GM21529 (cell line): Measurements from ENCODE around the gene RRM1.
"Not testable (repeated sequence)": the region's sequence is repeated elsewhere in the genome, so short reads cannot be mapped to it uniquely, and the experiment has no call there.

Experiments used
- ATAC-seq: cut with Tn5 transposase; IDR thresholded peaks from one replicate; pipeline ENCODE4 v1.9.1; 2021; ENCODE audit not compliant: unreplicated experiment

Gene RRM1

DNA sequence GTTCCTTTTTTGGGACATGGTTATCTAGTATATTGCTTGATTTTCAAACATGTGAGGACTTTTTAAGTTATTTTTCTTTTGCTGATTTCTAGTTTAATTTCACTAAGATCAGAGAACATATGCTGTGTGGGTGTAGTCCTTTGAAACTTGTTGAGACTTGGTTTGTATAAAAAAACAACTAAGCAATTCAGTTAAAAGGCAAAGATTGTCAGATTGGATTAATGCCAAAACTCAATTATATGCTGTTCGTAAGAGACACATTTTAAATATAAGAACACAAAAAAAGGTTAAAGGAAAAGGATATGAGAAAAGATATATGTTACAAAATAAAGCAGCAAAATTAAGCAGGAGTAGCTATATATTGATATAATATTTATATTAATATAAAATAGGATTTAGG is 17.8 kb upstream of the RRM1 start:
- no peak for ATAC-seq

- no peak for ATAC-seq
Observed at GRCh38 chr11:4083198-4083597, 11.4 kb upstream of the RRM1 start.

- no peak for ATAC-seq
Observed at GRCh38 chr11:4084406-4085125, 10.0 kb upstream of the RRM1 start.

- no peak for ATAC-seq
Observed at GRCh38 chr11:4085575-4085974, 9.0 kb upstream of the RRM1 start.

- no peak for ATAC-seq
Observed at GRCh38 chr11:4086575-4087353, 7.8 kb upstream of the RRM1 start.

DNA sequence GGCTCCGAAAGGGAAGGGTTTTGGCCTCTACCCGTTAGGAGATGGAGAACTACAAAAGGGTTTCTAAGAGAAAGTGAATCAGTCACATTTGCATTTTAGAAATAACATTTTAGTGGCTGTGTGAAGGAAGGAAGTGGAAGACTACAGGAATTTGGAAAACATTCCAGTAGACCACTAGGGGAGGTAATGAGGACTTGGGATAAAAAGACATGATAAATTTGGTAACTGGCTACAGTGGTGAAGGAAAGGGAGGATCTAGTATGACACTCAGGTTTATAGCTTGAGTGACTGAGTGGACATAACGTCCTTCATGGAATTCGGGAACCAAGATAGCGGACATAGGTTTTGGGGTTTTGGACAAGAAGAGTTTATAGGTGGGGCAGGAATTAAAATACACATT is 7.0 kb upstream of the RRM1 start:
- no peak for ATAC-seq

GRCh38 chr11:4090258-4090657 is 4.3 kb upstream of the RRM1 start:
- no peak for ATAC-seq

- no peak for ATAC-seq
Observed at GRCh38 chr11:4092026-4092425, 2.6 kb upstream of the RRM1 start.

GRCh38 chr11:4093519-4094347 is 866 bp upstream of the RRM1 start:
- no peak for ATAC-seq

GRCh38 chr11:4095509-4096230 is 1.1 kb downstream of the RRM1 start:
- ATAC-seq: no peak

- no peak for ATAC-seq
Observed at GRCh38 chr11:4098026-4098621, 3.5 kb downstream of the RRM1 start.

DNA sequence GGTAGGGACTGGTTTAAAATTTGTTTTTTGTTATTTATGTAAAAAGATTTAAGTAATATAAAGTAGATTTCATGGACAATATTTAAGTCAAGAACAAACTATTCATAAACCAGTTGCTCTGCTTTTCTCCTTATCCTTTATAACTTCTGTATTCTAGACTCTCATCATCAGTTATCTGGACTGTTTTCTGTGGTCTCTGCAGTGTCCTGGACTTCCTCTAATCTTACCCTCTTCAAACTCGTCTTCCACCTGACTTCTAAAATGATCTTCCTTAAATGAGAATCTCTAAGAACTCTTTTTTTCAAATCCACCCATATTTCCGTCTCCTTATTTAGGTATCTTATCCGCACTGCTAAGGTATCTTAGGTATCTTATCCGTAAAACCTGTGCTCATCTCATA is 8.1 kb downstream of the RRM1 start:
- no peak for ATAC-seq

DNA sequence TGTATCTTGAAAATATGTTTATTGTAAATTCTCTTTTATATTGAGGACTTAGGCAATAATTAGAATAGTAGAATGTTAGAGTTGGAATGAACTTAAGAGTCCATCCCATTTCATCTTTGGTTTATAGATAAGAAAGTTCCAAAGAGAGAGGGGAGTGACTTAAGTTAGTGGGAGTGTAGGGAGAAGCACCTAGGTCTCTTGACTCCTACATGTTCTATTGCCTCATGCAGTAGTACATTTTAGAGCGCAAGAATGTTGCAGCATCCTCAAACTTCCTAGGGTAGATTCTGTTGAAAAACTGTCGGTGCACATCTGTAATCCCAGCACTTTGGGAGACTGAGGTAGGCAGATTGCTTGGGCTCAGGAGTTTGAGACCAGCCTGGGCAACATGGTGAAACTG is 8.7 kb downstream of the RRM1 start:
- ATAC-seq: no peak

- ATAC-seq: no peak
Observed at GRCh38 chr11:4105916-4106315, 11.3 kb downstream of the RRM1 start.

DNA sequence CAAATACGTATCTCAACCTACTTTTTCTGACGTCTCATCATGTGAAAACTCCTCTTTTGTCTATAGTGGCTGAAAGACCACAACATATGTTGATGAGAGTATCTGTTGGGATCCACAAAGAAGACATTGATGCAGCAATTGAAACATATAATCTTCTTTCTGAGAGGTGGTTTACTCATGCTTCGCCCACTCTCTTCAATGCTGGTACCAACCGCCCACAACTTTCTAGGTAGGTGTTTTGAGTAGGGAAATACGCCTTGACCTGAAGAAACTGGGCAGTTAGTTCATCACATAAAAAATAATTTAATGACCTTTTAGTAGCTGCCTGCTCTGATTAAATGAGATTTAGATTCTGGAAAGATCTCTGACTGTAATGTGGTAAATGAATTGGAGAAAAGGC is 17.2 kb downstream of the RRM1 start:
- no peak for ATAC-seq

DNA sequence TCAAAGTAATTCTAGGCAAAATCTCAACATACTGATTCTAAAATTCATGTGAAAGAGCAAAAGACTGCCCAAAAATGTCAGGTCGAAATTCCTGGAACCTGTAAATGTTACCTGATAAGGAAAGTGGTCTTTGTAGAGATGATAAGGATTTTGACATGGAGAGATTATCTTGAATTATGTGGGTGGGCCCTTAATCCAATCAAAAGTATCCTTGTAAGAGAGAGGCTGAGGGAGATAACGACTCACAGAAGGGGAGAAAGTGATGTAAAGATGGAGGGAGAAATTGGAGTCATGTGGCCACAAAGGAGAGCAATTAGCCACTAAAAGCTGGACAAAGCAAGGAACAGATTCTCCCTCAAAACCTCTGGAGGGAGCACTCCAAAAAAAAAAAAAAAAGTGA is 20.5 kb downstream of the RRM1 start:
- ATAC-seq: no peak

DNA sequence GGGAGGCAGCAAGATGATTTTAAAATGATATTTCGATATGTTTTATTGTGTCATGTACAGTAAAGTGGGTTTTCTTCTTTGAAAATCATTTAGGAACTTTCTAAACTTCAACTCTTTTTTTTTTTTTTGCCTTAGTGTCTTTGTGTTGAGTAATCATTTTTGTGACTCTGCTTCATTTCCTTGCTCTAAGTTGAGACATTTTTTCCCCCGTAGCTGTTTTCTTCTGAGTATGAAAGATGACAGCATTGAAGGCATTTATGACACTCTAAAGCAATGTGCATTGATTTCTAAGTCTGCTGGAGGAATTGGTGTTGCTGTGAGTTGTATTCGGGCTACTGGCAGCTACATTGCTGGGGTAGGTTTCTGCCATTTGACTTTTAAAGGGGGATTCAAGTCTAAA is 23.5 kb downstream of the RRM1 start:
- no peak for ATAC-seq

DNA sequence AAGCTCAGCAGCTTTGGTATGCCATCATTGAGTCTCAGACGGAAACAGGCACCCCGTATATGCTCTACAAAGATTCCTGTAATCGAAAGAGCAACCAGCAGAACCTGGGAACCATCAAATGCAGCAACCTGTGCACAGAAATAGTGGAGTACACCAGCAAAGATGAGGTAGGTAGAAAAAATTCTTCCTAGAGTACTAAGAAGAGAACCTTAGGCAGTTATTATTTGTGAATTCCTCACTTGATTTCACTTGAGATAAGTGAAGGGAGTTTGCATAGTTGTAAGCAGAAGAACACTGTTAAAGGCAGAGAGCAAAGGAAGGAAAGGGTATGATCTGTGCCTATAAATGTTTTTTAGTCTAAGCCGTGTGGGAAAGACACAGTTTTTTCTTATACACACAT is 28.6 kb downstream of the RRM1 start:
- ATAC-seq: no peak

DNA sequence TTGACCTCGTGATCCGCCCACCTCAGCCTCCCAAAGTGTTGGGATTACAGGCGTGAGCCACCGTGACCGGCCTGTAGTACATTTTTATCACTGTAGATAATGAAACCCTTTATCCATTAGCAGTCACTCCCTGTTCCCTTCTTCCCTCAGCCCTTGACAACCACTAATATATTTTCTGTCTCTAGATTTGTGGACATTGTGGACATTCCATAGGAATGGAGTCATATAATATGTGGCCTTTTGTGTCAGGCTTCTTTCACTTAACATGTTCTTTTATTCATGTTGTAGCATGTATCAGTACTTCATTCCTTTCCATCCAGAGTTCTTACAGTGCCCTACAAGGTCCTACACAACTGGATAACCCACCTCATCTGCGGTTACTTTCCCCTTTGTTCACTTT is 30.5 kb downstream of the RRM1 start:
- no peak for ATAC-seq

DNA sequence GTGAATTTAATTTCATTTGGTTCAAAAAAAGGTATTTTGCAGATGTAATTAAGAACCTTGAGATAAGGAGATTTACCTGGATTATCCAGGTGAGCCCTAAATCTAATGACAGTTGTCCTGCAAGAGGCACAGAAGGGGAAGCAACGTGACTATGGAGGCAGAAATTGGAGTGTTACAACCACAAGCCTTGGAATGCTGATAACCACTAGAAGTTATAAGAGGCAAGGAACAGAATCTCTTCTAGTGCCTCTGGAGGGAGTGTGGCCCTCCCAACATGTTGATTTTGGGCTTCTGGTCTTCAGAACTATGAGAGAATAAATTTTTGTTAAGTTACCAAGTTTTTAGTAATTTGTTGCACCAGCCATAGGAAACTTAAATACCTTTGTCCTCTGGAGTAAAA is 32.8 kb downstream of the RRM1 start:
- ATAC-seq: no peak

GRCh38 chr11:4130219-4130618 is 35.6 kb downstream of the RRM1 start:
- not testable (repeated sequence) for ATAC-seq
